ENCODE measurements around the gene QSOX2.

The QSOX2 gene

GRCh38 chr9:136235171-136235570 is 10.4 kb downstream of the QSOX2 start:
- H3K36me3 ChIP-seq (ENCODE audit: control insufficient read depth, insufficient read depth, low read length) = peaks cover 18% of the 10 kb centered on the region
- TF ChIP-seq, protein P1, sequence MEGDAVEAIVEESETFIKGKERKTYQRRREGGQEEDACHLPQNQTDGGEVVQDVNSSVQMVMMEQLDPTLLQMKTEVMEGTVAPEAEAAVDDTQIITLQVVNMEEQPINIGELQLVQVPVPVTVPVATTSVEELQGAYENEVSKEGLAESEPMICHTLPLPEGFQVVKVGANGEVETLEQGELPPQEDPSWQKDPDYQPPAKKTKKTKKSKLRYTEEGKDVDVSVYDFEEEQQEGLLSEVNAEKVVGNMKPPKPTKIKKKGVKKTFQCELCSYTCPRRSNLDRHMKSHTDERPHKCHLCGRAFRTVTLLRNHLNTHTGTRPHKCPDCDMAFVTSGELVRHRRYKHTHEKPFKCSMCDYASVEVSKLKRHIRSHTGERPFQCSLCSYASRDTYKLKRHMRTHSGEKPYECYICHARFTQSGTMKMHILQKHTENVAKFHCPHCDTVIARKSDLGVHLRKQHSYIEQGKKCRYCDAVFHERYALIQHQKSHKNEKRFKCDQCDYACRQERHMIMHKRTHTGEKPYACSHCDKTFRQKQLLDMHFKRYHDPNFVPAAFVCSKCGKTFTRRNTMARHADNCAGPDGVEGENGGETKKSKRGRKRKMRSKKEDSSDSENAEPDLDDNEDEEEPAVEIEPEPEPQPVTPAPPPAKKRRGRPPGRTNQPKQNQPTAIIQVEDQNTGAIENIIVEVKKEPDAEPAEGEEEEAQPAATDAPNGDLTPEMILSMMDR (IDR thresholded peaks at IDR 0.05; ENCODE audit: insufficient read depth, low read length, poor library complexity, severe bottlenecking) = no peak
- no peak for DNase-seq (ENCODE audit: extremely low read depth, insufficient read length)
- no peaks in the 10 kb centered on the region for H3K27me3 ChIP-seq (replicated peaks; ENCODE audit: control insufficient read depth, insufficient read depth, low read length)
- H3K4me3 ChIP-seq (replicated peaks; ENCODE audit: low read depth, low read length) = no peak overlapping the region

DNA sequence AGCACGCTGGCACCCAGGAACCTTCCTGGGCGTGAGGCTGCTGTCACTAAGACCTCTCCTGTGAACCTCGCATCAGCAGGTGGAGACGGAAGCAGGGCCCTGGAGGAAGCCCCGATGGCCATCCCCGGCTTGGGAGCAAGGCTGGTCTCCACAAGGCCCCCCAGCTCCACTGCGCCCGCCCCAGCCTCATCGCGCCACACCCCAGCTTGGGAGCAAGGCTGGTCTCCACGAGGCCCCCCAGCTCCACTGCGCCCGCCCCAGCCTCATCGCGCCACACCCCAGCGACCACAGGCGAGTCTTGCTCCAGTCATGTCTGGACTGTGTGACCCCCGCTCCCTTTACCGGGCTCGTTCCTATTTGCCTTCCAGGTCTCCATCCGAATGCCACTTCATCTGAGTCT is 11.0 kb downstream of the QSOX2 start:
- TF ChIP-seq, protein P1 (IDR thresholded peaks at IDR 0.05; ENCODE audit: insufficient read depth, low read length, poor library complexity, severe bottlenecking) = no peak
- Histone ChIP-seq H3K4me3 (replicated peaks; ENCODE audit: low read depth, low read length) (no peak overlapping the region), H3K36me3 (ENCODE audit: control insufficient read depth, insufficient read depth, low read length) (peaks cover 18% of the 10 kb centered on the region), H3K27me3 (replicated peaks; ENCODE audit: control insufficient read depth, insufficient read depth, low read length) (no peaks in the 10 kb centered on the region)
- no peak for DNase-seq (ENCODE audit: extremely low read depth, insufficient read length)

- no peak for DNase-seq (ENCODE audit: extremely low read depth, insufficient read length)
- TF ChIP-seq, protein P1 (IDR thresholded peaks at IDR 0.05; ENCODE audit: insufficient read depth, low read length, poor library complexity, severe bottlenecking) = no peak
- peaks cover 18% of the 10 kb centered on the region for H3K36me3 ChIP-seq (ENCODE audit: control insufficient read depth, insufficient read depth, low read length)
- H3K27me3 ChIP-seq (replicated peaks; ENCODE audit: control insufficient read depth, insufficient read depth, low read length) = no peaks in the 10 kb centered on the region
- no peak overlapping the region for H3K4me3 ChIP-seq (replicated peaks; ENCODE audit: low read depth, low read length)
Measured at GRCh38 chr9:136233868-136234267, 11.7 kb downstream of the QSOX2 start.

- Histone ChIP-seq H3K36me3 (ENCODE audit: control insufficient read depth, insufficient read depth, low read length) (peaks cover 18% of the 10 kb centered on the region), H3K4me3 (replicated peaks; ENCODE audit: low read depth, low read length) (no peak overlapping the region), H3K27me3 (replicated peaks; ENCODE audit: control insufficient read depth, insufficient read depth, low read length) (no peaks in the 10 kb centered on the region)
- TF ChIP-seq, protein P1 (IDR thresholded peaks at IDR 0.05; ENCODE audit: insufficient read depth, low read length, poor library complexity, severe bottlenecking) = no peak
- DNase-seq (ENCODE audit: extremely low read depth, insufficient read length) = no peak
Measured at GRCh38 chr9:136233411-136233810, 12.2 kb downstream of the QSOX2 start.

GRCh38 chr9:136232969-136233368 is 12.6 kb downstream of the QSOX2 start:
- no peak for DNase-seq (ENCODE audit: extremely low read depth, insufficient read length)
- TF ChIP-seq, protein P1 (IDR thresholded peaks at IDR 0.05; ENCODE audit: insufficient read depth, low read length, poor library complexity, severe bottlenecking) = no peak
- H3K27me3 ChIP-seq (replicated peaks; ENCODE audit: control insufficient read depth, insufficient read depth, low read length) = no peaks in the 10 kb centered on the region
- peaks cover 20% of the 10 kb centered on the region for H3K36me3 ChIP-seq (ENCODE audit: control insufficient read depth, insufficient read depth, low read length)
- H3K4me3 ChIP-seq (replicated peaks; ENCODE audit: low read depth, low read length) = no peak overlapping the region
